ENCODE data around the gene HHATL. TPM values are rescaled to one million over a fixed set of nuclear protein-coding genes. Genes with fewer than 3 reads are reported as not detected.
A peak's percentile ranks its signal among the peaks of the same experiment; 100 is the strongest.

HHATL gene
- polyA plus RNA-seq, 1 donor from 2014 or later, result not detected

GRCh38 chr3:42663581-42664437, 38.8 kb downstream of the HHATL start:
- Mint-ChIP-seq H3K4me3 (peak overlapping the region; percentile 57 to 91 (median 82)), H3K36me3 (no peaks in the 10 kb centered on the region), H3K9me3 (no peaks in the 10 kb centered on the region), H3K4me1 (peaks cover 5 to 7% (median 6%) of the 10 kb centered on the region in 3 donors), H3K27me3 (peaks cover 2% of the 10 kb centered on the region), H3K27ac (peak overlapping the region; percentile 33 to 85 (median 77))

- no peaks in the 10 kb centered on the region for H3K9me3 Mint-ChIP-seq
- peak overlapping the region in 2 of 4 donors; percentile 17 to 35 for H3K4me3 Mint-ChIP-seq
- H3K4me1 Mint-ChIP-seq, result peaks cover 5 to 7% (median 6%) of the 10 kb centered on the region in 3 donors
- H3K36me3 Mint-ChIP-seq, result no peaks in the 10 kb centered on the region
- H3K27me3 Mint-ChIP-seq, result peaks cover 2% of the 10 kb centered on the region
- H3K27ac Mint-ChIP-seq, result peak overlapping the region in 1 of 3 donors; percentile 77
Measured at GRCh38 chr3:42662813-42663535, 39.6 kb downstream of the HHATL start.

GRCh38 chr3:42662037-42662812, 40.4 kb downstream of the HHATL start:
- Mint-ChIP-seq H3K27me3 (peaks cover 2% of the 10 kb centered on the region), H3K27ac (no peak overlapping the region), H3K4me1 (peaks cover 5 to 8% (median 7%) of the 10 kb centered on the region in 3 donors), H3K9me3 (no peaks in the 10 kb centered on the region), H3K4me3 (peak overlapping the region in 2 of 4 donors; percentile 17 to 35), H3K36me3 (no peaks in the 10 kb centered on the region)

GRCh38 chr3:42661593-42662022, 41.0 kb downstream of the HHATL start:
- peaks cover 2% of the 10 kb centered on the region for H3K27me3 Mint-ChIP-seq
- H3K36me3 Mint-ChIP-seq, result no peaks in the 10 kb centered on the region
- no peak overlapping the region for H3K27ac Mint-ChIP-seq
- no peaks in the 10 kb centered on the region for H3K9me3 Mint-ChIP-seq
- H3K4me1 Mint-ChIP-seq, result peaks cover 5 to 8% (median 7%) of the 10 kb centered on the region in 3 donors
- H3K4me3 Mint-ChIP-seq, result no peak overlapping the region

GRCh38 chr3:42660898-42661297, 41.7 kb downstream of the HHATL start:
- H3K9me3 Mint-ChIP-seq, result no peaks in the 10 kb centered on the region
- peaks cover 2% of the 10 kb centered on the region for H3K27me3 Mint-ChIP-seq
- H3K36me3 Mint-ChIP-seq, result no peaks in the 10 kb centered on the region
- no peak overlapping the region for H3K4me3 Mint-ChIP-seq
- no peak overlapping the region for H3K27ac Mint-ChIP-seq
- peaks cover 5 to 8% (median 7%) of the 10 kb centered on the region in 3 donors for H3K4me1 Mint-ChIP-seq

GRCh38 chr3:42660131-42660715, 42.4 kb downstream of the HHATL start:
- Mint-ChIP-seq H3K27ac (peak overlapping the region in 1 of 3 donors; percentile 89), H3K4me1 (peaks cover 5 to 8% (median 7%) of the 10 kb centered on the region in 3 donors), H3K36me3 (no peaks in the 10 kb centered on the region), H3K9me3 (no peaks in the 10 kb centered on the region), H3K4me3 (no peak overlapping the region), H3K27me3 (peaks cover 2% of the 10 kb centered on the region)

GRCh38 chr3:42659451-42660130, 43.0 kb downstream of the HHATL start:
- Mint-ChIP-seq H3K9me3 (no peaks in the 10 kb centered on the region), H3K4me1 (peaks cover 5 to 8% (median 7%) of the 10 kb centered on the region in 3 donors), H3K27me3 (peaks cover 2% of the 10 kb centered on the region), H3K27ac (peak overlapping the region in 1 of 3 donors; percentile 89), H3K36me3 (no peaks in the 10 kb centered on the region), H3K4me3 (no peak overlapping the region)

GRCh38 chr3:42658771-42659390, 43.7 kb downstream of the HHATL start:
- no peaks in the 10 kb centered on the region for H3K9me3 Mint-ChIP-seq

GRCh38 chr3:42658091-42658770, 44.4 kb downstream of the HHATL start:
- Mint-ChIP-seq H3K4me3 (peak overlapping the region in 3 of 4 donors; percentile 23 to 52 (median 47)), H3K9me3 (no peaks in the 10 kb centered on the region), H3K27ac (no peak overlapping the region), H3K27me3 (peaks cover 2% of the 10 kb centered on the region), H3K4me1 (peaks cover 0 to 4% (median 2%) of the 10 kb centered on the region in 3 donors), H3K36me3 (no peaks in the 10 kb centered on the region)

More at GRCh38 chr3:42658771-42659390, 43.7 kb downstream of the HHATL start:
- Mint-ChIP-seq H3K36me3 (no peaks in the 10 kb centered on the region), H3K27me3 (peaks cover 2% of the 10 kb centered on the region), H3K4me3 (peak overlapping the region in 1 of 4 donors; percentile 23), H3K27ac (no peak overlapping the region), H3K4me1 (peaks cover 5 to 7% (median 5%) of the 10 kb centered on the region in 3 donors)

GRCh38 chr3:42657675-42658074, 44.9 kb downstream of the HHATL start:
- Mint-ChIP-seq H3K4me3 (no peak overlapping the region), H3K9me3 (peaks cover 0 to 1% (median 0%) of the 10 kb centered on the region in 3 donors), H3K27ac (no peak overlapping the region), H3K4me1 (peaks cover 5 to 6% (median 5%) of the 10 kb centered on the region in 3 donors), H3K27me3 (peaks cover 2% of the 10 kb centered on the region), H3K36me3 (no peaks in the 10 kb centered on the region)

- Mint-ChIP-seq H3K36me3 (no peaks in the 10 kb centered on the region), H3K4me3 (peak overlapping the region in 1 of 4 donors; percentile 18), H3K9me3 (peaks cover 0 to 1% (median 0%) of the 10 kb centered on the region in 3 donors), H3K4me1 (peaks cover 7 to 13% (median 11%) of the 10 kb centered on the region in 3 donors), H3K27me3 (peaks cover 2% of the 10 kb centered on the region), H3K27ac (peak overlapping the region in 1 of 3 donors; percentile 92)
Measured at GRCh38 chr3:42656680-42657610, 45.7 kb downstream of the HHATL start.

Measured in IgD-negative memory B cell (primary cell).